Brain microvascular endothelial cell (primary cell): Measurements from ENCODE around the gene PLK3.

Experiments used
- DNase-seq: peaks from one replicate; pipeline ENCODE4 v3.0.0-alpha.2; 2020
- H3K27ac ChIP-seq: fragments of 250-450 bp; sonication (Bioruptor Pico); 2 replicates; pipeline ENCODE4 v1.5.1; 2020; ENCODE audit warnings: mild to moderate bottlenecking, moderate library complexity
- H3K27me3 ChIP-seq: fragments of 250-450 bp; sonication (Bioruptor Pico); replicated peaks from 2 replicates; pipeline ENCODE4 v1.5.1; 2020; ENCODE audit warnings: mild to moderate bottlenecking
- H3K36me3 ChIP-seq: fragments of 250-450 bp; sonication (Bioruptor Pico); replicated peaks from 2 replicates; pipeline ENCODE4 v1.5.1; 2020; ENCODE audit warnings: mild to moderate bottlenecking
- H3K4me3 ChIP-seq: 2 replicates; pipeline ENCODE4 v1.5.1; 2011; ENCODE audit warnings: low read depth, mild to moderate bottlenecking, control low read depth, low read length, moderate library complexity
- CTCF ChIP-seq: IDR thresholded peaks from 2 replicates; pipeline ENCODE4 v1.5.1; 2011; ENCODE audit warnings: low read depth, mild to moderate bottlenecking, moderate library complexity, low read length, control low read depth, inconsistent platforms; ENCODE audit errors: missing control alignments
- in situ Hi-C: cut with HindIII; loops from 2 replicates; pipeline ENCODE4 v1.10.0; 2017; ENCODE audit warnings: low sequenced_read_pairs, low pct_ligation_motif_present

The PLK3 gene

DNA sequence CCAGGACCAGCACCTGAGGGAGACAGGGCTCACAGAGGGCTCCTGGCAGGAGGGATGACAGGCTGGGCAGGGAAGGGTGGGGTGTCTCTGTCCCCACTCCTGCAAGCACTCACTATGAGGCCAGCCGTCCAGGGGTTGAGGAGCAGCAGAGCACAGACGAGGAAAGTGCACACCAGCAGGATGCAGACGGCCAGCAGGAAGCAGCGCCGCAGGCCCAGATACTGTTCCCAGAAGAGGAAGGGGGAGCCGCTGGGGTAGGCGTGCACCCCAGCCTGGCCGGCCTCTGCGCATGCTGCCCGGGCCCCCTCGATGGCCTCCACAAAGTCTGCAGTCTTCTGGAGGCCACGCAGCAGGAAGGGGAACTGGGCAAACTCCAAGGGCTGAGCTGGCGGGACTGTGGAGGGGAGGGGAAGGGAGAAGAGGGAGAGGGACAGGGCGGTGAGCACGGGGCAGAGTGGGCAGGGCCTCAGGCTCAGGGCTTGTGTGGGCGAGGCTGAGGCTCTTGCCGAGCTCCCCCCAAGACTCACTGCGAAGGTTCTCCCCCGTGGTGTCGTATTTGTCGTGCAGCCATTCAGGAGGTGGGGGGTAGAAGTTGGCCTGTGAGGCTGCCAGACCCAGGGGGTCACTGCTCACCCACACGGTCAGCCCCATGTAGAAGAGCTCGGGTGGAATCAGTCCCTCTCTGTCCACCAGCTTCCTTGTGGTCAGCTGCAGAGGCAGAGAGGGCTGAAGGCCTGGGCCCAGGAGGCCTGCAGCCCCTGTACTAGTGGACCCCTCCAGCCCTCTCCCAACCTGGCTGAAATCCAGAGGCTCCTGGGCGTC, 26.4 kb downstream of the PLK3 start:
- in situ Hi-C loops, result no loop called here
- Histone ChIP-seq H3K4me3 (no peak overlapping the region), H3K27me3 (no peaks in the 10 kb centered on the region), H3K27ac (no peak overlapping the region), H3K36me3 (no peaks in the 10 kb centered on the region)
- no peak for DNase-seq
- TF ChIP-seq CTCF, result no peak

DNA sequence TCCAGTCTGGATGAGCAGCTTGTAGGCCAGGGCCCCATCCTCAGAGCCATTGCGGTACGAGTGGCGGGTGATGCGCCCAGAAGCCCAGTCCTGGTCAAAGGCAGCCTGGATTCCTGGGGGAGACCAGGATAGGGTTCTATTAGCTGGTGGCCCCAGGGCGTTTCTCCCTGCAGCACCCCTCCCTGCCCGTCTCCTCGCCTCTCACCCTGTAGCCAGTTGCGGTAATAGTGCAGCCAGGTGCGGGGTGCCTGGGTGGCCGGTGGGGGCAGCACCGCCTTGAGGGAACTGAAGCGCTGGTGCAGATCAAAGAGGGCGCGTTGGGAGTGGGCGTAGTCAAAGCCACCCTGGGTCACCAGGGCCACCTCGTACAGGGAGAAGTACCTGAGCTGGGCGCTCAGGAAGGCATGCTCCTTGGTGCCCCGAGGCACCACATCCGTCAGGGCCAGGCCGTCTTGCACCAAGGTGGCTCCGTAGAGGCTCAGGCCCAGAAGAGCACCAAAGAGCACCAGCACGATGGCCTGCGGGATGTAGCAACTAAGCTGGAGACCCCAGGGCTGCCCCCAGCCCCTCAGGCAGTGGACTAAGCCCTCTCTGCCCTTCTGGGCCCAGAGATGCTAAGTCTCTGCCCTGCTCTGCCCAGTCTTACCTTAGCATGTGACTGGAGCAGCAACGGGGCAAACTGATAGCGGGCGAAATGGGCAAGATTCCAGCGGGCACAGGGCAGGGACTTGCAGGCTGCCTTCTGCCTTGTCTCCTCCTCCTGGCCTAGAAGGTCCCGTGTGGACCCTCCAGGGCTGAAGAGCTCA, 27.2 kb downstream of the PLK3 start:
- TF ChIP-seq CTCF, result no peak
- Histone ChIP-seq H3K27ac (no peak overlapping the region), H3K4me3 (no peak overlapping the region), H3K36me3 (no peaks in the 10 kb centered on the region), H3K27me3 (no peaks in the 10 kb centered on the region)
- DNase-seq, result no peak
- in situ Hi-C loops, result no loop called here

GRCh38 chr1:44828003-44828651, 27.9 kb downstream of the PLK3 start:
- H3K36me3 ChIP-seq, result no peaks in the 10 kb centered on the region
- no peak overlapping the region for H3K27ac ChIP-seq
- H3K27me3 ChIP-seq, result no peaks in the 10 kb centered on the region
- no peak for TF ChIP-seq CTCF
- DNase-seq, result no peak
- no peak overlapping the region for H3K4me3 ChIP-seq
- in situ Hi-C loops, result no loop called here

- in situ Hi-C loops, result no loop called here
- no peak overlapping the region for H3K27ac ChIP-seq
- H3K27me3 ChIP-seq, result no peaks in the 10 kb centered on the region
- TF ChIP-seq CTCF, result no peak
- no peak for DNase-seq
- no peak overlapping the region for H3K4me3 ChIP-seq
- no peaks in the 10 kb centered on the region for H3K36me3 ChIP-seq
These were observed 28.8 kb downstream of the PLK3 start for GRCh38 chr1:44828841-44829440.

- Histone ChIP-seq H3K36me3 (no peaks in the 10 kb centered on the region), H3K4me3 (no peak overlapping the region), H3K27ac (no peak overlapping the region), H3K27me3 (no peaks in the 10 kb centered on the region)
- no peak for DNase-seq
- in situ Hi-C loops, result no loop called here
- no peak for TF ChIP-seq CTCF
These were observed 29.6 kb downstream of the PLK3 start for GRCh38 chr1:44829506-44830384.
